Tibial nerve (tissue), 4 donors: Measurements from ENCODE around the gene TERT. TPM values are rescaled to one million over a fixed set of nuclear protein-coding genes. Genes with fewer than 3 reads are reported as not detected.
"Not testable (repeated sequence)": the region's sequence is repeated elsewhere in the genome, so short reads cannot be mapped to it uniquely, and the experiment has no call there.

Experiments
- DNase-seq, 2 donors: peaks; one replicate each; pipeline ENCODE4 v3.0.0-alpha.2; 2019; ENCODE audit warnings: low spot score in 2 of 2
- H3K27ac ChIP-seq, 4 donors: fragments of 200-600 bp; sonication (generic) in 3 of 4; one replicate each; pipeline ENCODE4 v1.5.1; 2017 to 2019; ENCODE audit warnings: mild to moderate bottlenecking in 1 of 4
- H3K27me3 ChIP-seq, 2 donors: fragments of 200-600 bp; sonication (generic) in 1 of 2; one replicate each; pipeline versions ENCODE4 v1.5.1 to v1.6.0; 2017 to 2019
- H3K36me3 ChIP-seq, 3 donors: fragments of 200-600 bp; sonication (generic); one replicate each; pipeline ENCODE4 v1.5.1; 2018 to 2019
- H3K4me1 ChIP-seq, 4 donors: fragments of 200-600 bp; sonication (generic) in 3 of 4; one replicate each; pipeline ENCODE4 v1.5.1; 2017 to 2019
- H3K4me3 ChIP-seq, 4 donors: fragments of 200-600 bp; sonication (generic) in 3 of 4; one replicate each; pipeline ENCODE4 v1.5.1; 2017 to 2019; ENCODE audit warnings: mild to moderate bottlenecking in 1 of 4, moderate library complexity in 1 of 4
- H3K9me3 ChIP-seq, 4 donors: fragments of 200-600 bp; sonication (generic) in 3 of 4; one replicate each; pipeline ENCODE4 v1.5.1; 2017 to 2019
- EP300 ChIP-seq, 2 donors: sonication (generic); formaldehyde crosslinking; IDR thresholded peaks; one replicate each; pipeline ENCODE4 v1.6.1; 2017; ENCODE audit warnings: antibody characterized with exemption in 2 of 2, mild to moderate bottlenecking in 1 of 2
- POLR2A ChIP-seq, 2 donors: fragments of 450-650 bp; IDR thresholded peaks; one replicate each; pipeline ENCODE4 v1.6.1; 2017; ENCODE audit warnings: antibody characterized with exemption in 2 of 2, mild to moderate bottlenecking in 2 of 2, moderate library complexity in 2 of 2
- WGBS, 2 donors: methylation state at CpG; one replicate each; pipeline ENCODE4 v1.1.5; 2018; 5-methylcytosine and 5-hydroxymethylcytosine counted together
- total RNA-seq, 4 donors: library from RNA; depleted of rRNA; stranded (reverse); fragments of >200 nt; gene quantifications; one replicate each; pipeline ENCODE4 v1.1.0, GENCODE V29; 2016
- TF ChIP-seq, protein P1 (sequence below), 5 experiments: fragments of 200-600 bp in 3 of 5; fragments of 450-650 bp in 2 of 5; sonication (generic) in 3 of 5; IDR thresholded peaks; one replicate each; pipeline ENCODE4 v1.5.1; 2016 to 2019; ENCODE audit warnings: antibody characterized with exemption in 5 of 5, mild to moderate bottlenecking in 3 of 5, moderate library complexity in 2 of 5

The TERT gene
- total RNA-seq, 4 donors from 2014 or later, result not detected

DNA sequence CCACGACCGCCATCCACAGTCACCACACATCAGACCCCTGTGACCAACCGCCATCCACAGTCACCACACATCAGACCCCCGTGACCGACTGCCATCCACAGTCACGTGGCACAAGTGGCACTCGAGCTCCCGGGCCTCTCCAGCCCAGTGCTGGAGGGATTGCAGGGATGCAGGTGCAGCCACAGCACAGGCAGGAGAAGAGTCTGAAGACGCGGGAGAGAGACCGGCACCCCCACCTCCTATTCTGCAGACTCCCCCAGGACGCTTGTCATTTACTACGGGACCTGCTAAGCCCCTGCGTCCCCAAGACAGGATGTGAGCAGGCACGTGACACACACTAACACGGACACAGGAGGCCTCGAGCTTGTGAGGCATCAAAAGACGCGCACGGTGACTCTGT lies 21.1 kb downstream of the TERT start:
- Histone ChIP-seq H3K4me1 (no peaks in the 10 kb centered on the region), H3K36me3 (no peaks in the 10 kb centered on the region), H3K27ac (no peak overlapping the region), H3K9me3 (peaks cover 0 to 35% (median 0%) of the 10 kb centered on the region in 4 donors), H3K27me3 (no peaks in the 10 kb centered on the region), H3K4me3 (no peak overlapping the region)
- WGBS, 2 donors, result 92 to 93% methylated on average over 16 to 20 of the region's 20 CpGs
- no peak for DNase-seq
- TF ChIP-seq EP300 (IDR thresholded peaks at IDR 0.05) (no peak), POLR2A (IDR thresholded peaks at IDR 0.05) (no peak)
- TF ChIP-seq, protein P1, sequence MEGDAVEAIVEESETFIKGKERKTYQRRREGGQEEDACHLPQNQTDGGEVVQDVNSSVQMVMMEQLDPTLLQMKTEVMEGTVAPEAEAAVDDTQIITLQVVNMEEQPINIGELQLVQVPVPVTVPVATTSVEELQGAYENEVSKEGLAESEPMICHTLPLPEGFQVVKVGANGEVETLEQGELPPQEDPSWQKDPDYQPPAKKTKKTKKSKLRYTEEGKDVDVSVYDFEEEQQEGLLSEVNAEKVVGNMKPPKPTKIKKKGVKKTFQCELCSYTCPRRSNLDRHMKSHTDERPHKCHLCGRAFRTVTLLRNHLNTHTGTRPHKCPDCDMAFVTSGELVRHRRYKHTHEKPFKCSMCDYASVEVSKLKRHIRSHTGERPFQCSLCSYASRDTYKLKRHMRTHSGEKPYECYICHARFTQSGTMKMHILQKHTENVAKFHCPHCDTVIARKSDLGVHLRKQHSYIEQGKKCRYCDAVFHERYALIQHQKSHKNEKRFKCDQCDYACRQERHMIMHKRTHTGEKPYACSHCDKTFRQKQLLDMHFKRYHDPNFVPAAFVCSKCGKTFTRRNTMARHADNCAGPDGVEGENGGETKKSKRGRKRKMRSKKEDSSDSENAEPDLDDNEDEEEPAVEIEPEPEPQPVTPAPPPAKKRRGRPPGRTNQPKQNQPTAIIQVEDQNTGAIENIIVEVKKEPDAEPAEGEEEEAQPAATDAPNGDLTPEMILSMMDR (IDR thresholded peaks at IDR 0.05), result no peak

DNA sequence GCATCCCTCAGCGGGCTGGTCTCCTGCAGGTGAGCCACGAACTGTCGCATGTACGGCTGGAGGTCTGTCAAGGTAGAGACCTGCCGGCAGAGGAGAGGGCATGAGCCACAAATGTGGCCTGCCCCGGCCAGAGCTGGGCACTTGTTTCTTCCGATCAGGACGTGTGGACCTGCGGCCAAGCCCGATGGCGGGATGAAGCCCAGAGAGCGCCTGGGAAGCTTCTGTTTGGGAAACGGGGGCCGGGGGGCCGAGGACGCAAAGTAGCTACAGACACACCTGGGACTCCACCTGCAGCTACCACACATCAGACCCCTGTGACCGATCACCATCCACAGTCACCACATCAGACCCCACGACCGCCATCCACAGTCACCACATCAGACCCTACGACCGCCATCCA lies 22.7 kb downstream of the TERT start:
- no peaks in the 10 kb centered on the region for H3K27me3 ChIP-seq
- WGBS, 2 donors, result 97 to 98% methylated on average over 10 to 18 of the region's 21 CpGs

DNA sequence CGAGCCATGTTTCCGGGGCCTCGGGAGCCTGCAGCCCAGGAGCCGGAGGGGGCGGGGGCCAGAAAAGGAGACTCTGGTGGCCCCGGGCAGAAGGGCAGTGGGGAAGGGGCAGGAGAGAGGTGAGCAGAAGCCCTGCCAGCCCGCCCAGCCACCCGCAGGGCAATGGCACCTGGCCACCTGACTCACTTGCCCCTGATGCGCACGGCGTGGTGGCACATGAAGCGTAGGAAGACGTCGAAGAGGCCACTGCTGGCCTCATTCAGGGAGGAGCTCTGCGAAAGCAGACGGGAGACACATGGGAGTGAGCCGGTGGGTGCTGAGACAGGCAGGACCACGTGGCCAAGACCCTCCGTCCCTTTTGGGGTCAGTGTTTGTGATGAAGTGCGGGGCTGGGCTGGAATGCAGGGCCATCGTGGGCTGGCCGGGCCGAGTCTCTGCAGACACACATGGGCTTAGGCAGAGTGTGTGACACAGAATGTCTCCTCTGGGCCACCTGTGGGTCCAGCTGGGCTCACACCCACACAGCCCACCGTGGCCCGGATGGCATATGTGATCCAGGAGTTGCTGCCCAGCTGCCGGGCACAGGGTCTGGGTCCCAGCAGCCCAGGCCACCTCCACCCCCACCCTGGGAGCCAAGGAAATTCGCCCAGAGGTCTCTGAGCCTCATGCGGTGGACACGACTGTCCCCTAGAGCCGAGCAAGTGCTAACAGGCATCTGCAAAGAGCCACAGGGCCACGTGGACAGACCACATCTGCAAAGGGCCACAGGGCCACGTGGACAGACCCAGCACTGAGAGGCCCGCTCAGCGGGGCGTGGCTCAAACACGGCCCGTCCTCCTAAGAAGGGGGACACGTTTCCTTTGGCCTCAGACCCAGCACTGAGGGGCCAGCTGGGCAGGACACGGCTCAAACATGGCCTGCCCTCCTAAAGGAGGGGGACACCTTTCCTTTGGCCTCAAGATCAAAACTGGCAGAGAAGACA lies 23.6 kb downstream of the TERT start:
- Histone ChIP-seq H3K36me3 (no peaks in the 10 kb centered on the region), H3K4me3 (no peak overlapping the region), H3K27ac (no peak overlapping the region), H3K4me1 (no peaks in the 10 kb centered on the region), H3K27me3 (no peaks in the 10 kb centered on the region), H3K9me3 (peaks cover 0 to 18% (median 0%) of the 10 kb centered on the region in 4 donors)
- 91 to 94% methylated on average over 9 to 29 of the region's 39 CpGs for WGBS, 2 donors
- DNase-seq, result no peak
- no peak for TF ChIP-seq EP300 (IDR thresholded peaks at IDR 0.05)
- TF ChIP-seq POLR2A (IDR thresholded peaks at IDR 0.05), result no peak
- TF ChIP-seq, protein P1 (IDR thresholded peaks at IDR 0.05), result no peak

More for the DNA sequence above, 22.7 kb downstream of the TERT start:
- no peak for DNase-seq
- no peak overlapping the region for H3K27ac ChIP-seq
- no peak for TF ChIP-seq EP300 (IDR thresholded peaks at IDR 0.05)
- no peak for TF ChIP-seq POLR2A (IDR thresholded peaks at IDR 0.05)
- H3K4me3 ChIP-seq, result no peak overlapping the region
- no peaks in the 10 kb centered on the region for H3K36me3 ChIP-seq
- H3K9me3 ChIP-seq, result peaks cover 0 to 24% (median 0%) of the 10 kb centered on the region in 4 donors
- no peaks in the 10 kb centered on the region for H3K4me1 ChIP-seq

DNA sequence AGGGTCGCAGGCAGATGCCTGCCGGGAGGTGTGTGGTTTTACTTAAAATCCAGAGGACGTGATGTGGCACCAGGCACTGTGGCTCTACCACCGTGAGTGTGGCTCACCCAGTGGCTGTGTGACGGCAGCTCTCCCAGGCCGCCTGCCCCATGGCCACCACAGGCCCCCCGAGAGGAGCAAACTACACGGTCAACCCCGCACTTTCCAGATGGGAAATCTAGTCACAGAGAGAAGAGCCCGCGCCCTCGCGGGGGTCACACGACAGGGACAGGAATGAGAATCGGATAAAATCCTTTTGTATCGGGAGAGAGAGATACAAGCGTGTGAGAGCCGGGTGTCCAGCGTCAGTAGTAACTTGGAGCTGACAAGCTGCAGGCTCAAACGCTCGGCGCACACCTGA lies 24.4 kb downstream of the TERT start:
- peaks cover 0 to 18% (median 0%) of the 10 kb centered on the region in 4 donors for H3K9me3 ChIP-seq
- no peaks in the 10 kb centered on the region for H3K27me3 ChIP-seq
- H3K4me3 ChIP-seq, result no peak overlapping the region
- H3K36me3 ChIP-seq, result no peaks in the 10 kb centered on the region
- no peaks in the 10 kb centered on the region for H3K4me1 ChIP-seq
- DNase-seq, result no peak
- 92% methylated on average over 22 of the region's 22 CpGs for WGBS, 2 donors
- no peak overlapping the region for H3K27ac ChIP-seq
- TF ChIP-seq EP300 (IDR thresholded peaks at IDR 0.05), result no peak

DNA sequence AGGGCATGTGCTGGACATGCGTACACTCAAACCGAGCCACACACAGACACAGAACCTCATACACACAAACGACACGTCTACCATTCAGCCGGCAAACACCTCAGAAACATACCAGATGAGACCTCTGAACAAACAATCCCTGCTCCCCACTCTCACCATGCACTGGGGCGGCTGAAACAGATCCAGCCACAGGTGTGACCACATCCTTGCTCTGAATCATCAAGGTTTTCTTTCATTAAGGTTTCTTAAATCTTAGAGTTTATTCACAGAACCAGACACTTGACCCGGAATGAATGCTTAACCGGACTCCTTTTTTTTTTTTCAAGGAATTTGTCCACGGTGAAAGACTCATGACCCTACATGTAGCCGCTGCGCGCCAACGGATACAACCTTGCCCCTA lies 26.2 kb downstream of the TERT start:
- H3K4me1 ChIP-seq, result no peaks in the 10 kb centered on the region
- no peaks in the 10 kb centered on the region for H3K36me3 ChIP-seq
- DNase-seq, result no peak
- H3K27ac ChIP-seq, result no peak overlapping the region
- 86 to 89% methylated on average over 13 of the region's 13 CpGs for WGBS, 2 donors
- H3K27me3 ChIP-seq, result no peaks in the 10 kb centered on the region
- peaks cover 0 to 25% (median 0%) of the 10 kb centered on the region in 4 donors for H3K9me3 ChIP-seq
- TF ChIP-seq EP300 (IDR thresholded peaks at IDR 0.05) (no peak), POLR2A (IDR thresholded peaks at IDR 0.05) (no peak)
- TF ChIP-seq, protein P1 (IDR thresholded peaks at IDR 0.05), result no peak
- no peak overlapping the region for H3K4me3 ChIP-seq

DNA sequence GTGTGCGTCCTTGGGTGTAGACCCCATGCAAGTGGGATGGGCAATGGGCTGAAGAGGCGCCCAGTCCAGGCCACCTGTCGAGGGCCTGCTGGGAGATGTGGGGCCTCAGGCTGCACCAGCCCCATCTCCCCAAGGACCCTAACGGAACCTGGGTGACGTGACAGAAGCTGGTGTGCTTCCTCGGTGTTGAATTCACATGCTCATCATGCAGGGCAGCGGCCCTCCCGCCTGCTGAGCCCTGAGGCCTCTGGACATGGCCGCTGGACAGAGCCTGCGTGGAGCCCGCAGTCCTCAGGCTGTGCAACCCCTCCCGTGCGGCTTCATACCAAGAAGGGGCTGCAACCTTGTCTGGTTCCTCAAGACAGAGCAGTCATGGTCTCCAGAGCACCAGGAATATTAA lies 26.8 kb downstream of the TERT start:
- H3K27me3 ChIP-seq, result no peaks in the 10 kb centered on the region
- TF ChIP-seq, protein P1 (IDR thresholded peaks at IDR 0.05), result no peak
- TF ChIP-seq EP300 (IDR thresholded peaks at IDR 0.05) (no peak), POLR2A (IDR thresholded peaks at IDR 0.05) (no peak)
- WGBS, 2 donors, result 89 to 95% methylated on average over 13 of the region's 13 CpGs

DNA sequence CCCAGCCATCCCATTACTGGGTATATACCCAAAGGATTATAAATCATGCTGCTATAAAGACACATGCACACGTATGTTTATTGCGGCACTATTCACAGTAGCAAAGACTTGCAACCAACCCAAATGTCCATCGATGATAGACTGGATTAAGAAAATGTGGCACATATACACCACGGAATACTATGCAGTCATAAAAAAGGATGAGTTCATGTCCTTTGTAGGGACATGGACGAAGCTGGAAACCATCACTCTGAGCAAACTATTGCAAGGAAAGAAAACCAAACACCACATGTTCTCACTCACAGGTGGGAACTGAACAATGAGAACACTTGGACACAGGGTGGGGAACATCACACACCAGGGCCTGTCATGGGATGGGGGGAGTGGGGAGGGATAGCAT lies 27.4 kb downstream of the TERT start:
- H3K27ac ChIP-seq, H3K36me3 ChIP-seq, H3K4me3 ChIP-seq: not testable (repeated sequence)

More for the DNA sequence above, 26.8 kb downstream of the TERT start:
- H3K27ac ChIP-seq, result no peak overlapping the region
- H3K9me3 ChIP-seq, result peaks cover 0 to 31% (median 0%) of the 10 kb centered on the region in 4 donors
- H3K4me3 ChIP-seq, result no peak overlapping the region
- H3K36me3 ChIP-seq, result no peaks in the 10 kb centered on the region
- DNase-seq, result no peak
- no peaks in the 10 kb centered on the region for H3K4me1 ChIP-seq

More for the DNA sequence above, 27.4 kb downstream of the TERT start:
- H3K27me3 ChIP-seq, H3K4me1 ChIP-seq, DNase-seq: not testable (repeated sequence)
- WGBS, 2 donors, result 94 to 97% methylated on average over 5 of the region's 5 CpGs
- peaks cover 0 to 37% (median 0%) of the 10 kb centered on the region in 4 donors for H3K9me3 ChIP-seq
